ENCODE data around the gene RGS9.
"Not testable (repeated sequence)": the region's sequence is repeated elsewhere in the genome, so short reads cannot be mapped to it uniquely, and the experiment has no call there.

Gene RGS9

DNA sequence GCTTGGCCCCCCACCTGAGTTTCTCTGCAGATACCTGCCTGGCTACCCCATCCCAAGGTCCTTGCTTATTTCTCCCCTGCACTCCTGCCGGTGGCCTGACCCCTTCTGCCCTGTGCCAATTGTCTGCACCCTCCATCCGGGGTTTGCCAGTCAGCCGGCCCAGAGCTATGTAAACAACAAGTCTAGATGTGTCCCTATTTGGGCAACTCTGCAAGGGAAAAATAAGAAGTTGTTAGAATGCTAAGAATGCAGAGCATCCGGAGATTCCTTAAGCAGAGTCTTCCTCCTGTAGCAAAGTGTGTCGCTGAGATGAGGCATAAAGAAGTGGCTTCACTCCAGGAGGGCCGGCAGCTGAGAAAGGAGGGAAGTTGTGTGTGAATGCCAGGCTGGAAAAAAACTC is 46.6 kb downstream of the RGS9 start:
- DNase-seq (ENCODE audit: low spot score) = no peak

DNA sequence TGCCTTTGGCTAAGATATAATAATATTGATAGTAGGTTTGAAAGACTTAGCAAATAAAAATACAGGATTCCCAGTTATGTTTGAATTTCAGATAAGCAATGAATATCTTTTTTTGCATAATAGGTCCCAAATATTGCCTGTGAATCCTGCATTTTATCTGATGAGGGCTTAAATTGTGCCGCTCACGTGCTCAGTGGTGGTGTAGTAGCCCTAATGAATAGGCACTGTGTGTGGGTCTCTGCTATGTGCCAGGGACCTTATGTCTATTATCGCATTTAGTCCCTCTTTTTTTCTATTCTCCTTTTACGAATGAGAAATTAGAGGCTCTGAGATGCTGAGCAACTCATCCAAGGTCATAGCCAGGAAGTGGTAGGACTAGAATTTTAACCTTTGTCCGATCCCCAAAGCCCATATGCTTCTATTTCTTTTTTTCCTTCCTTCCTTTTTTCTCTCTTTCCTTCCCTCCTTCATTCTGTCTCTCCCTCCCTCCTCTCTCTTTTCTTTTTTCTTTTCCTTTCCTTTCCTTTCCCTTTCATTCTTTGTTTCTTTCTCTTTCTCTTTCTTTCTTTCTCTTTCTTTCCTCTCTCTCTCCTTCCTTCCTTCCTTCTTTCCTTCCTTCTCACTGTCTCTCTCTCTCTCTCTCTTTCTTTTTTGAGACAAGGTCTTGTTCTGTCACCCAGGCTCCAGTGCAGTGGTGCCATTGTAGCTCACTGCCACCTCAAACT is 47.2 kb downstream of the RGS9 start:
- peak; percentile 8 for DNase-seq (ENCODE audit: low spot score)

DNA sequence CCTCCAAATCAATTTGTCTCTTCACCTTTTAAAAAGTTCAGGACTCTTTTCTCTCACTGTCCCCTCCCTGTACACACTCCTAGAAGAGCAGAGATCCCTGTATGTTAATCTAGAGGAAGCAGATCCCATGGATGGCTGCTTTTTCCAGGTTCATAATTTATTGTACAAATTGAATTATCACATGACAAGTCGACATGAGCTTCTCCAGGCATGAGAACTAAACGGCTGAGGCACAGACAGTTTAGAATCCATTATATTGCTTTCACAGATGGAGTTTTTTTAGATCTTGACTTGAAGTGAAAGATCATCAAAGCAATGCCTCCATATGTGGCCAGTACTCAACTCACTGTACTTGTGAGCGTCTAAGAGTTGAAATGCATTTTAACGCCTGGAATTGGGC is 47.9 kb downstream of the RGS9 start:
- no peak for DNase-seq (ENCODE audit: low spot score)

DNA sequence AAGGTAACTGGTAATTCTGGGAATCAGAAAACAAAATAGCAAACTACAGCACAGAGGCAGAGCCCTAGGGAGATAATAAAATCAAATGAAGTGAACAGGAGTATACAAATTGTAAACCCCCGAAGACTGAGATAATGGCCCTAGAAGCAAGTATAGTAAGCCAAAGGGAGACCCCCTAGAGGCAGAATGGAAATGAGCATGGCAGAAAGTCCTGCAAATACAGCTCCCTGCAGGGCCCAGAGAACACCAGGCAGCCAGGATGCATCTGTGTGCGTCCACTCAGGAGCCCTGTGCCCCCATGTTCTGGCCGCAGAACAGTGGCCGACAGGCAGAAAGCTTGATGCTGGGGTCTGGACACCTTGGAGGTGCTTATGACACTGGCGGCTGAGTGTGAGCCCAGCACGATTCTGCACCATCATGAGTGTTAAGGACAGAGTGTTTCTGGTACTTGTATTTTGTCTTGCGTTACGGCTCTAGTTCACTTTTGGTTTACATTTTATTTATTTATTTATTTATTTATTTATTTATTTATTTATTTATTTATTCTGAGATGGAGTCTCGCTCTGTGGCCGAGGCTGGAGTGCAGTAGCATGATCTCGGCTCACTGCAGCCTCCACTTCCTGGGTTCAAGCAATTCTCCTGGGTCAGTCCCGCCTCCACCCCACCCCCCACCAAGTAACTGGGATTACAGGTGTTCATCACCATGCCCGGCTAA is 48.7 kb downstream of the RGS9 start:
- DNase-seq (ENCODE audit: low spot score) = no peak

DNA sequence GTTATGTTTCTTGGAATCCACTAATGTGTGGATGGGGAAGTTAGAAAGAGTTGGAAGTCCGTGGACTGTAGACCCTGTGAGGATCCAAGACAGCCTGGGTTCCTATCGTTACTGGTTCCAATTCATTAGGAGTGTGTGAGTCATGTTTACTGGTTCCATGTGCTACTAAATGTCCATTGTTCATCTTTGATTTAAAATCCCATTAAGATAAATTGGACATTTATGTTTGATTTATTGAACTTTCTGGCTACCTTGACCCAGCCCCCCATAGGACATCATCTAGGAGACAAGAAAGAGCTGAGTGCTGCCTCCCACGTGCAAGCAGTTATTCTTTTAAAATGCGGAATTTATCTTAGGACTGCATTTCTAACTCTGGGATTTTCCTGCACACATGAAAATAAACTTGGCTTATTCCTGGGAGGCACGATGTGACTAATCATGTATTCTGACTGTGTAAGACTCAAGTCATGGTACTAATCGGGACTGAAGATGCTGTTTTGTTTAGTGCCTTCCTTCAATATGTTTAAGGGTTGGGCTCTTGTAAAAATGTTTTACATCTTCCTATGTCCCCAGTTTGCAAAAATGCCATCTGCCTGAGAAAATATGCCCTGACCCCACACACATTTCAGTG is 53.4 kb downstream of the RGS9 start:
- DNase-seq (ENCODE audit: low spot score) = no peak

DNA sequence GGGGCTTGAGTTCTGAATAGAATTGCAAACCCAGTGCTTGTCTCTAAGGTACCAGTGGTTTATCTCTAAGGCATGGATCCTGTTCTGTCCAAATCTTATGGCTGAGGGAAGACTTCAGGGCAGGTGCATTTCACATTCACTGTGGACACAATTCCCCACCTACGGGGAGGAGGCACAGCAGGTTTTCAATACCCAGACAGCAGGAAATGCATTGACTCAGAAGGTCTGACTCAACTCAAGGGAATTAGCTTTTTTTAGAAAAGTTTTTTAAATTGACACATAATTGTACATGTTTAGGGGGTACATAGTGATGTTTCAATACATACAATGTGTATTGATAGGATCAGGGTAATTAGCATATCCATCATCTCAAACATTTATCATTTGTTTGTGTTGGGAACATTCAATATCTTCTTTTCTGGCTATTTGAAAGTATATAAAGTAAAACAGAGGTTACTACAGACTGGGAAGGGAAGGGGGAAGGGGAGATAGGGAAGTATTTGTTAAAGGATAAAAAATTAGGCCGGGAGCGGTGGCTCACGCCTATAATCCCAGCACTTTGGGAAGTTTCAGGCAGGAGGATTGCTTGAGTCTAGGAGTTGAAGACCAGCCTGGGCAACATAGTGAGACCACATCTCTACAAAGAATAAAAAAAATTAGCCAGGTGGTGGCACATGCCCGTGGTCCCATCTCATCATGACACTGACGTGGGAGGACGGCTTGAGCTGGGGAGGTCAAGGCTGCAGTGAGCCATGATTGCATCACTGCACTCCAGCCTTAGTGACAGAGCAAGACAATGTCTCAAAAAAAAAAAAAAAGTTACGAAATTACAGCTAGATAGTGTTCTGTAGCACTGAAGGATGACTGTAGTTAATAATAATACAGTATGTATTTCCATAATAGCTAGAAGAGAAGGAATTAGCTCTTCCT is 54.9 kb downstream of the RGS9 start:
- DNase-seq (ENCODE audit: low spot score) = no peak

DNA sequence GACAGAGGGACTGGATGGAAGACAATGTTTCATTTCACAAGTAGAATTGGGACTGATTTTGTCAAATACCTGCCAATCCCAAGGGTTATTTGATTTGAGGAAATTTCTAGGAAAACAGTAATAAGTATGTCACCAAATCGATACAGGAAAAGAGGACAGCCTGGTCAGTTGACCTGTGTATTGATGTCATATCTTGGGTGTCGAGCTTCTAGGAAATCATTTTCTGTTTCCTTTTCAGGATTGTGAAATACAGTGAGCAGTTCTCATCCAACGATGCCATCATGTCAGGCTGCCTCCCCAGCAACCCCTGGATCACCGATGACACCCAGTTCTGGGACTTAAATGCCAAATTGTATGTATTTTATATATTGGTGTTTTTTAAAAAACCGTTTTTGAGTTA is 56.1 kb downstream of the RGS9 start:
- no peak for DNase-seq (ENCODE audit: low spot score)

DNA sequence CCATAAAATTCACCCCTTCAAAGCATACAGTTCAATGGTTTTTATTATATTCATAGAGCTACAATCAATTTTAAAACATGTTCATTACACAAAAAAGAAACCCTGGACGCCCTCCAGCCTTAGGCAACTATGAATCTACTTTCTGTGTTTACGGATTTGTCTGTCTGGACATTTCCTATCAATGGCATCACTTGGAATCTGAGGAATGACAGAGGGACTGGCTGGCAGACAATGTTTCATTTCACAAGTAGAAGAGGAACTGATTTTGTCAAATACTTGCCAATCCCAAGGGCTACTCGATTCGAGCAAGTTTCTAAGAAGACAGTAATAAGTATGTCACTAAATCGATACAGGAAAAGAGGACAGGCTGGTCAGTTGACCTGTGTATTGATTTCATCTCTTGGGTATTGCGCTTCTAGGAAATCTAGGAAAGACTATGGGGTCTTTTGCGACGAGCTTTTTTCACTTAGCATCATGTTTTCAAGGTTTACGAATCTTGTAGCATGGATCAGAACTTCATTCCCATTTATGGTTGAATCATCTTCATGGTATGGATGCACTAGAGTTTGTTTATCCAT is 56.6 kb downstream of the RGS9 start:
- no peak for DNase-seq (ENCODE audit: low spot score)

DNA sequence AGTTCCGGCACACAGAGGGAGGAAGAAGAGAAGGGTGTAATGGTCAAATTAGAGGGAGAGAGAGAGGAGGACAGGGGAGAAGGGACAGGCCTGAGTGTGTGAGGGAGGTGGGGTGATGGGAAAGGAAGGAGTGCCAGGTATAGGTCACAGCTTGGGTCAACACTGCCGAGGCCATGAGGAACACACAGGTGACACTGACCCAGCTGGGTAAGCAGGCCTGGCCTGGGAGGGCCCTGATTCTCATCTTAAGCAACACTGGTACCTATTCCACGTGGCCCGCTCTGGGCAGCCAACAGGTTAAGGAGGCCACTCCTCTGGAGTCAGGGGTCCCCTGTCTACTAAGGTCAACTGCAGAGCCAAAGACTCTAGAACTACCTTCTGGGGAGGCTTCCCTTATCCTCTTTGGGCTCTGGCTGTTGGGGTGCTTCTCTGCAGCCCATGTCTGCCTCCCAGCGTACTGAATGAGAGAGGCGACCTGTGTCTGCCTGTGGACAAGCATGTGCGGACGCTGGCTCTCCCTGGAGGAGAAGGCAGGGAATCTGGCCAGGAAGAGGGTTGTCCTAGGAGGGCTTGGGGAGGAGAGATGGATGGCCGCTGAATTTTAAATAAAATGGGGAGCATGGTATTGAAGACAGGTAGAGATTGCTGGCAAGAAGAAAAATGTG is 57.6 kb downstream of the RGS9 start:
- DNase-seq (ENCODE audit: low spot score) = no peak

DNA sequence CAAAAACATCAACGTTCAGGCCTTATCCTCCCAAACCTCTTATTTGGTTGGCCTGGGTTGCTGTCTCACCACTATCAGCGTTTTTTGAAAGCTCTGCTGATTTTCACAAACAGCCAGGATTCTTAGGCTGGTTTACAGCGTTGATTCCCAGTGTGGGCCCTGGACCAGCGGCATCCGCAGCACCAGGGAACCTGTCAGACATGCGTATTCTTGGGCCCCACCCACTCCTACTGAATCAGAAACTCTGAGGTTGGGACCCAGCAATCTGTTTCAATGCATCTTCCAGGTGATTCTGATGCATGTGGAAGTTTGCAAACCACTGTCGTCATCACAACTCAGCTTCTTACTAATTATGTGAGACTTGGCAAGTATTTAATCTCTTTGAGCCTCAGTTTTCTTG is 58.5 kb downstream of the RGS9 start:
- no peak for DNase-seq (ENCODE audit: low spot score)

DNA sequence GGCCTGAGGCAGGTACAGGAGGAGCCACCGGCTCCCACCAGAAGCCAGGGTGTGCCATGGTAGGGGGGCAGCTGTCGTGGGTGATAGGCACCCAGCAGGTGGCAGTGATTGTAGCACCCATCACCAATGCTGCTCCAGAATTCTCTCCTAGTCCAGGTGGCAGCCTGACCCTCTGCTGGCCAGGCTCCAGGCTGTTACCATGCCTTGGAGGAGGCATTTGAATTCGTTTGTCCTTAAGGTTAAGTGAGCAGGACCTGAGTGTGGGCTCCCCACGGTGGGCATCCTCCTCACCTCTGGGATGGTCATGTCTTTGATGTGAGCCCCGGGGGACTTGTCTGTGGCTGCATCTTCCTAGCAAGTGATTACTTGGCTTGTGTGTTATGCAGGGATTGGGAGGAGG is 59.4 kb downstream of the RGS9 start:
- no peak for DNase-seq (ENCODE audit: low spot score)

DNA sequence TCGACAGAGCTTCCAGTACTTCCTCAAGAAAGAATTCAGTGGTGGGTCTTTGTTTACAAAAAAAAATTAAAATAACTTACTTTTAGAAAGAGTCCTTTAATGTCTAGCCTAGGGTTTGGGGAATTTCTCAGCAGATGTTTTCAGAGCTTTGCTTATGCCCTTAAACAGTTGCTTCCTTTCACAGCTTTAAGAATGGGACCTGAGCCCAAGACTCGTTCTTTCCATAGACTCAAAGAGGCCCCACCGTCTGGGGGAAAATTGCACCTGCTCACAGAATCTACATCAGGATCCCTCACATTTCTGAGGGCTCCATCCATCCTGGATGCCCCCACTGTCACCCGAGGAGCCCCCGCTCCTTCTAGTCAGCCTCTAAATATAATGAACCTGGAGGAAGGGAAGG is 60.0 kb downstream of the RGS9 start:
- DNase-seq (ENCODE audit: low spot score) = no peak

DNA sequence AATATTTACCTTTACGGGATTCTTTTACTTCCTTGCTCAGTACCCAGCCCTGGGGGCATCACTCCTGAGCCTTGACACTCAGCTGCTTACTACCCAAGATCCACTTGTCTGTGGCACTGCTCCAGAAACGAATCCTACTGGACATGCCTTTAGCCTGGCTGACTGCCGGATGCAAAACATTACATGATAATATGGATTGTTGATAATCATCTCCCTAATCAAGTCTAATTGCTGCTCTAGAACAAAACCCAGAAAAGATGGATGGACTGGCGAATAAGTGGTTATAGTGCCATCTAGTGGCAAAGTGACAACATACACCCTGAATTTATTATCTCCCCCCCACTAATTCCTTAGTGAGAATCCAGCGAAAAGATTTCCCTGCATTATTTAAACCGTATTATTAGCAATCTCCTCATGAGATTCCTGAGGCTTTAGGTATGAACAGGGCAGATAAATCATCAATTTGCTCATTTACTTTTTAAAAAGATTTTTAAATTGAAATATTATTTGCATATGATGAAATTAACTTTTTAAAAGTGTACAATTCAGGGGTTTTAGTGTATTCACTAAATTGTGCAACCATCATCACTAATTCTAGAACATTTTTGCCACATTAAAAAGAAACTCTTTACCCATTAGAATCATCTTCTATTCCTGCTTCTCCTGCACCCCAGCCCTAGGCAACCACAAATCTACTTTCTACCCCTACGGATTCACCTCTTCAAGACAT is 61.6 kb downstream of the RGS9 start:
- DNase-seq (ENCODE audit: low spot score) = peak; percentile 77

DNA sequence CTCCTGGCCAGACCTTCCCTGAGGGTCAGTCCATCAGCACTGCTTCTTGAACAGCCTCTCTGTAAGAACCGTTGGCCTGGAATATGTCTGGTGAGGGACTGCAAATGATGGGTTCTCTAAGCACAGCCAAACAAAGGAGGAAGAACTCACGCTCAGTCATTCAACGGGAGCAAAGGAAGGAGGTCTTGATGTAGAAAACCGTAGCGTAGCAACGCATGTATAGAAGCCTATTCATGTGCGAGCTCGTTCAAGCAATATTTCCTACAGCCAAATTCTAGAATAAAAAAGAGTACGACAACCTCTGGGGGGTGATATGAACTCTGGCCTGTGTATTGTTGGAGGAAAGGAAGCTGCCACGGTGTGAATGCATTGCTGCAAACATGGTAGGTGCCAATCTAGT is 64.2 kb downstream of the RGS9 start:
- DNase-seq (ENCODE audit: low spot score) = no peak

DNA sequence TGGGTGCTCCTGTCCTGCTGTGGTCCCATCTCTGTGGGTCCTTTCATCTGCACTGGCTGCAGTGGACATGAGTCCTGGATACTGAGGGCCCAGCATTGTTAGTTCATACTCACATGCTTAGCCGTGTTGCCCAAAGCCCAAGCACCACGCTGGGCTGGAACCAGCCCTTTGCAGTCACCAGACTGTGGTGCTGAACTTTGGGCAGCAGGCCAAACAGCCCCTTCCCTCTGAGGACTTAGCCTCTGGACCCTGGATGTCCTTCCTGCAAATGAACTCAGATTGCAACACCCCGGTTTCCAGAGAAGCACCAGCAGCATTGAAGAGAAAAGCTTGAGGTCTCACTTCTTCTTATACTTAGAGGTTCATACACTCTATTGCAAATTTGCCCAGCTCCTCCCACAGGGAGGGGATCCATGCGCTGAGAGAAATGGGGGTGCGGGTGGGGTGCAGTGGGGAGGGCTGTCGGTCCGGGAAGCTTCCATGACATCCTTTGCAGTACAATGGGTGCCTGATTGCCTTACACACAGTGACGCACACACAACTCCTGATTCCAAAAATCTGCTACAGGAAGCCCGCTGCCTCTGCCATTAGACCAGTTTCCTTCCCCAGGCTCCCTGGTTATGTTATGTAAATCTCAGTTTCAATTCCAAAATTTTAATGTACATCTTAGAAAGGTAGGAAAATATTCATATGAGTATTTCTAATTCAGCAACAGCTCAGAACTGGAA is 65.8 kb downstream of the RGS9 start:
- DNase-seq (ENCODE audit: low spot score) = no peak

DNA sequence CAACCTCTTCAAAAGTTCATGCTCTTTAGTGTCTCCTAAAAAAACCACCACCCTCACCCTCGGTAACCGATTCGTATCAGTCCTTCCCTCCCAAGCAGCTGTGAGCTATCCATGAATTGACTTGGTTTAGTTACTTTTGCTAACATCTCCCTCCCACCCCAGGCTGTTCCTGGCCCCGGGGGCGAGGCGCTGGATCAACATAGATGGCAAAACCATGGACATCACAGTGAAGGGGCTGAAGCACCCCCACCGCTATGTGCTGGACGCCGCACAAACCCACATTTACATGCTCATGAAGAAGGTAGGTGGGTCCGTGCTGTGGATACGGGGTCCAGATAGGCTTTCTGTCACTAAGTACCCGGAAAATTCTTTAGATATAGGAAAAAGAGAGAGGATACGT is 66.8 kb downstream of the RGS9 start:
- no peak for DNase-seq (ENCODE audit: low spot score)

DNA sequence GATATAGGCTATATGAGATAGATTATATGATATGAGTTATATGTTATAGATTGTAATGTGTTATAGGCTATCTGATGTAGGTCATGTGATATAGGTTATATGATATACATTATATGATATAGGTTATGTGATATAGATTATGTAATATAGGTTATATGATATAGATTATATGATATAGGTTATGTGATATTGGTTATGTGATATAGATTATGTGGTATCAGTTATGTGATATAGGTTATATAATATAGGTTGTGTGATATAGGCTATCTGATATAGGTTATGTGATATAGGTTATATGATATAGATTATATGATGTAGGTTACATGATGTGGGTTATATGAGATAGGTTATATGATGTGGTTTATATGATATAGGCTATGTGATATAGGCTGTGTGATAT is 68.5 kb downstream of the RGS9 start:
- DNase-seq (ENCODE audit: low spot score) = no peak

DNA sequence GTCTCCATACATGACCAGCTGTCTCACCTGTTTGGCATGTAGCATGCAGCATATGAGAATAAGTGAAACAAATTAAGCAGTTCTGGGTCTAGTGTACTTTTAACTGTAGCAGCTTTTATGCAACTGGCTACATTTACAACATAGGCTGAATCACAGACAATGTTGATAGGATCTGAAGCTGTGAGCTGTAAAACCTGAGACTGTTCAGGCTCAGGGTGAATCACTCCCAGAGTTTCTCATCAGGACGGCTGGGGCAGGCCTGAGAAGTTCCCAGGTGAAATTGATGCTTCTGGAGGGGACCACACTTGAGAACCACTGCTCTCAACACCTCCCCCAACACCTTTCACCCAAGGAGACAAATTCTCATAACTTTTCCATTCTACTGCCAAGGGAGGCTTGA is 70.3 kb downstream of the RGS9 start:
- DNase-seq (ENCODE audit: low spot score) = not testable (repeated sequence)

DNA sequence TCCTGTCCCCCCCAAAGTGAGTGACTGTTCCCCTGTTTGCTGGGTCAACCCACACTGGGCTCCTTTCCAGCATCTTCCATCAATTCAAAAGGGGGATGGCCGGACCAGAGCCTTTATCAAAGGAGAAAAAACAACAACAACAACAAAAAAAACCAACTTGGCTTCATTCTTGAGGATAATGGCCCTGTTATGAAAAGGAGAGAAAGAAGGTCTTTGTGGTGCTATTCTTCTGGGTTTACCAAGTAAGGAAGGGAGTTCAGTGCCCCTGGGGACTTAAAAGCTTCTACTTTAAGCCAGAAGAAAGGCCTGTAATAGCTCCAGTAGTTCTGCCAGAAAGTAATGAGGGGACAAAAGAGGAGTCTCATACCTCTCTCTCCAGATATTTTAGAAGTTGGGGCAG is 71.5 kb downstream of the RGS9 start:
- DNase-seq (ENCODE audit: low spot score) = peak; percentile 11

DNA sequence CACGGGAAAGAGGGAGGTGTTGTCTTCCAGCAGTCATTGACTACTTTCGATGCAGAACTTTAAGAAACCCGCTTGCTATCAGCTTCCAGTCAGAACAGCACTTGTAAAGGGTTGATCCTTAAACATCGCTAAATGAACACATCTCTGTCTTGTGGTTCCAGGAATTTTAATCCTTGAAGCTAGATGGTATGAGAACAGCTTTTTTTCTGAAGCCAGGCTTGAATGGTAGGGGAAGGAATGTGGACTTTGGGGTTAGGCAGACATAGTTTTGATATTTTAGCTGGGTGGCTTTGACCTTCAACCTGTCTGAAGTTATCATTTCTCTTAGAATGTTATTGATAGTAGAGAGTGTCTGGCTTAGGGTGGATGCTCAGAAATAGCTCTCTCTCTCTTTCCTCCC is 81.1 kb downstream of the RGS9 start:
- DNase-seq (ENCODE audit: low spot score) = no peak
